COR-L47 (cell line): Measurements from ENCODE around the gene IFRD2.

Experiments used
- DNase-seq: peaks from one replicate; lab custom pipeline; 2025; lab: John Stamatoyannopoulos, UW

Gene IFRD2

GRCh38 chr3:50292159-50293078 lies at the start of gene IFRD2:
Gene IFRD2 (minus strand): TSS chr3:50292429. CDS start chr3:50292274, 155 bp downstream.
- peak; percentile 91 for DNase-seq

GRCh38 chr3:50341537-50341936 lies 49.3 kb upstream of the IFRD2 start:
- DNase-seq = no peak

- DNase-seq = no peak
Observed at GRCh38 chr3:50340448-50341329, 48.5 kb upstream of the IFRD2 start, which contains the start of gene RASSF1. Gene RASSF1 (minus strand): TSS chr3:50340836. CDS start chr3:50340805, 31 bp downstream.

DNA sequence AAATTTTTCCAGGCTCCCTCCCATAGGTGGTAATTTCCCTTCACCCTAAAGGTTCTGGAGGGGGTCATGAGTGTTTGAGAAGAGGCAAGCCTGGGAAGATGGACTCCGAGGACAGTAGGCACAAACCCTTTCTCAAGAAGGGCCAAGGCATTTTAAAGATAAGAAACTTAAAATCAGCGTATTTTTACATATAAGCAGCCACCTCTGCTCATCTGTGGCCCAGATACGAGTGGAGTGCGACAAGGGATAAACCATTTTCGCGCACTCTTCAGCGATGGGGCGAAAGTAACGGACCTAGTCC lies 47.9 kb upstream of the IFRD2 start:
- DNase-seq = no peak

DNA sequence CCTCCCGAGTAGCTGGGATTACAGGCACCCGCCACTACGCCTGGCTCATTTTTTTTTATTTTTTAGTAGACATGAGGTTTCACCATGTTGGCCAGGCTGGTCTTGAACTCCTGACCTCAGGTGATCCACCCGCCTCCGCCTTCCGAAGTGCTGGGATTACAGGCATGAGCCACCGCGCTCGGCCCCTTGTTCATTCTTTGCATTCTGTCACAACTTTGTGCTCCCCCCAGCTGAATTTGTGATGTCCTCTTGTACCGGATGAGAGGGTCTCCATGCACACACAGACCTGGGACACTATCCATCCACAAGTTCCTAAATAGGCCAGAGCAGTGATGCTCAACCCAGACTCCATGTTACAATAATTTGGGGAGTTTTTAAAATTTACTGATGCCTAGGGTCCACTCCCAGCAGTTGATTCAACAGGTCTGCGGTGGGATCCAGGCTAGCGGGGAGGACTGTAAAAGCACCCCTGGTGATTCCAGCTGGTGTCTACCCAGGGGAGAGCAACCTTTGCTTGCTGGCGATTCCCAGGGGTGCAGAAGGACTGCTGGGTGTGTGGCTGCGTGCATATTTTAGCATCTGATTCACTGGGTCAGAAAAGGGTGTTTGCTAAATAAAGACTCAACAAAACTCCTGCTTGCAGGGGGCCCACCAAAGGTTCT lies 47.4 kb upstream of the IFRD2 start:
- no peak for DNase-seq

GRCh38 chr3:50338965-50339364 lies 46.7 kb upstream of the IFRD2 start:
- DNase-seq = no peak

- peak; percentile 90 for DNase-seq
Observed at GRCh38 chr3:50337175-50337861, 45.1 kb upstream of the IFRD2 start.

DNA sequence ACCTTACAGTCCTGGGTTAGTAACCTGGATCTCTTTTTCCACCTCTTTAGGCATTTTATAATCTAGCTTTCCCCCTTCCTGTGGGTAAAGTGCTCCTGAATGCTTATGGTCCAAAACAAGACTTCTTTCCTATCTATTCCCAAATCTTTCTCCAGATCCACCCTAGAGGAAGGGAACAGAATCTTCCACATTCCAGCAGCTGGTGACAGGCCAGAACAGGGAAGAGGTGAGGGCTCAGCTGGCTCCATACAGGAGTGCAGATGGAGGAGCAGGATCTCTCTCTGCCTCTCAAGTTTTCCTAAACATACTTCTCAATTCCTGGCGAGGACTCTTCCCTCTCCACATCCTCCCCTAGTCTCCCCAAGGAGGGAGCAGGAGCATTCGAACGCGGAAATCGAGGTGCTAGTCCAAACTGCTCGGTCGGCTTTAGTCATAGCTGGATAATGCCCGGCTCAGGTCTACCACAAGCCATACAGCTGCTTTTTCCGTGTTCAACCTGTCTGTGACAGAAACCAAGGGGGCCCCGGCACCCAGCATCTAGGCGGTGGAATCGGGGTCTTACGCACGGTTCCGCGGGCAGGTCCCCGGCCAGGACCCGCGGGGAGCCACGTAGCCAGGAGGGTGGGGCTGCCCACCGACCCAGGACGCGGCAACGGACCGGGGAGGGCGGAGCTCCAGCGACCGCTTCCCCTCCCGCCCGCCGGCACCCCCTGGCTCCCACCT lies 44.4 kb upstream of the IFRD2 start:
- DNase-seq = no peak

DNA sequence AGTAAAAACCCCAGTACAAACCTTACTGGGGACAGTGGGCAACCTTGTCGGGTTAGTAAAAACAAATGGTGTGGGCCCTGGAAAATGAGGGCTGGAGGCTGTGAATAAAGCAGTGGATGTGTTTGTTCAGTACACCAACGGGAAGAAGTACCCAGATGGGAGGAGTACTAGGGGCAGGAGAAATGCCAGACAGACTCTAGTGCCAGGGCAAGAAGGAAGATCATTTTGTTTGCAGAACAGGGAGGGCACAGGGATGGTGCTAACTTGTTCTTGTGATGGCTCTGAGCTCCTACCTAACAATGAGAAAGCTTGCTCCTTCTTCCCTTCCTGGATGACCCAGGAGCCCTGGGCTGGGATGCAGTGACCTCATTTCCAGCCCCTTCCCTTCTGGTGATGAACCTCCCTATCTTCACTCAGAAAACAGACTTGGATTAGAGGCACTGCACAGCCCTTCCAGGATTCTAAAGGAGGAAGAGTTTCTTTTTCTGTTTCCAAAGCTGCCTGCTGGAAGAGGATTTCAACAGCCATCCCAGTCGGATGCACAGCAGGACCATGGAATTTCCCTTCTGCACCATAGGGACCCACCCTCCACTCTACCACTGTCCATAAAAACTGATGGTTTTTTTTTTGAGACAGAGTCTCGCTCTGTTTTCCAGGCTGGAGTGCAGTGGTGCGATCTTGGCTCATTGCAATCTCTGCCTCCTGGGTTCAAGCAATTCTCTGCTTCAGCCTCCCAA lies 42.3 kb upstream of the IFRD2 start:
- no peak for DNase-seq

- DNase-seq = no peak
Observed at GRCh38 chr3:50333744-50334328, 41.6 kb upstream of the IFRD2 start.

GRCh38 chr3:50331364-50331907 lies 39.2 kb upstream of the IFRD2 start:
- DNase-seq = no peak

GRCh38 chr3:50330330-50330729 lies 38.1 kb upstream of the IFRD2 start:
- no peak for DNase-seq

GRCh38 chr3:50327943-50328691 lies 35.9 kb upstream of the IFRD2 start, which contains the start of gene TUSC2:
Gene TUSC2 (minus strand): TSS chr3:50328223. CDS start chr3:50328099, 124 bp downstream.
- peak; percentile 90 for DNase-seq

GRCh38 chr3:50327129-50327528 lies 34.9 kb upstream of the IFRD2 start:
- DNase-seq = no peak

DNA sequence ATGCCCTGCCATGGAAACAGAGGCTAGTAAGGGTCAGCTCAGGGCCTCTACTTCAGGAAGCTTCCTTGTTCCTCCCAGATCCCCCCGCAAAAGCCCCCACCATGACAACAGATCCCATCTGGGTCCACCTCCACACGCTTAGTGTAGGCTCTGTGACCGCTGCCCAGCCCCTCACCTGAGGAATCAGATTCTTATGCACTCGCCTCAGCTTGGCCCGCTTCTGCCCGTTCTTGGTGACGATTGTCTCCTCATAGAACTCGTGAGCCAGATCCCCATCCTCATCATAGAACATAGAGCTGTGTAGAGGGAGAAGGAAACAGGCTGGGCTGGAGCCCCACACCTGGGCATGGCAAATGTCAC lies 33.9 kb upstream of the IFRD2 start:
- DNase-seq = no peak

DNA sequence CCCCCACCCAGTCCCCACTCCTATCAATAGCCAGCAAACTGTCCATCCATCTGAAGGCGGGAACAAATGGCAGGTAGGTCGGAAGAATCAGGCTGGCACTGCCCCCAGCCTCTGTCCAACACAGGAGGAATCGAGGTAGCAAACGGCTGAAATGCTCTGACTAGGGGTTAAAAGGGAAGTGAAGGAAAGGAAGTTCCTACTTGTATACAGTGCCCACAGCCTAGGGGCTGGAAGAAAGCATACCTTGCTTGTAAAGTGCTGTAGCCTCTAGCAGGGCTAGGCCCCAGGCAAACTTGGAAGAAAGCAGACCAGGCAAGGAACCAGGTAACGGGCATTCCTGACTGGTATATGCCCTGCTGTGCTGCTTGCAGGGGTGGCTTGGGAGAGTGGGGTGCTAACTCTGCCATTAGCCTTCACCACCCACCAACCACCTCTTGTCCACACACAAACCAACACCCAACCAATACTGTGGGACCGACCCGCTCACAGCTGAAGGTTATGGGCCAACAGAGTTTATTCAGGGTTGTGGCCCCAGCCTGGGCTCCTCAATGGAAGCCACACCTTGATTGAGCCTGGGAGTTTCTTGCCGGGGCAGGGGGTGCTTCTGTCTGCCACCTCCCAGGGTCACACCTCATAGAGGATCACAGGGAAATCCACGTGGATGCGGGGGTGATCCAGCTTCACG lies 33.4 kb upstream of the IFRD2 start:
- DNase-seq = no peak

- no peak for DNase-seq
Observed at GRCh38 chr3:50325113-50325480, 32.9 kb upstream of the IFRD2 start.

GRCh38 chr3:50324351-50325112 lies 32.3 kb upstream of the IFRD2 start:
- peak; percentile 53 for DNase-seq
